KMS-11 (cell line): ENCODE measurements around the gene AKAP13.
"Not testable (repeated sequence)": the region's sequence is repeated elsewhere in the genome, so short reads cannot be mapped to it uniquely, and the experiment has no call there.

Experiments
- H2AFZ ChIP-seq: fragments of 200-600 bp; sonication (generic); 2 replicates; pipeline ENCODE4 v1.6.1; 2016; ENCODE audit warnings: antibody characterized with exemption, mixed run types, low read depth
- H3K27ac ChIP-seq: fragments of 200-600 bp; sonication (generic); 2 replicates; pipeline ENCODE4 v1.6.1; 2016; ENCODE audit warnings: mild to moderate bottlenecking, mixed run types
- H3K27me3 ChIP-seq: fragments of 200-600 bp; sonication (generic); 2 replicates; pipeline ENCODE4 v1.6.1; 2017; ENCODE audit warnings: mild to moderate bottlenecking, low read depth, mixed run types, moderate library complexity; ENCODE audit not compliant: insufficient read depth
- H3K36me3 ChIP-seq: fragments of 200-600 bp; sonication (generic); 2 replicates; pipeline ENCODE4 v1.6.1; 2017; ENCODE audit warnings: mild to moderate bottlenecking, mixed run types; ENCODE audit not compliant: insufficient read depth
- H3K4me1 ChIP-seq: fragments of 200-600 bp; sonication (generic); 2 replicates; pipeline ENCODE4 v1.6.1; 2016; ENCODE audit warnings: mild to moderate bottlenecking, low read depth, mixed run types; ENCODE audit not compliant: poor library complexity, severe bottlenecking
- H3K4me2 ChIP-seq: fragments of 200-600 bp; sonication (generic); 2 replicates; pipeline ENCODE4 v1.7.0; 2016; ENCODE audit warnings: mild to moderate bottlenecking, mixed run types
- H3K4me3 ChIP-seq: fragments of 200-600 bp; sonication (generic); IDR thresholded peaks from 2 replicates; pipeline ENCODE4 v1.6.1; 2017; ENCODE audit warnings: low read depth, low read length, mixed read lengths; ENCODE audit not compliant: insufficient read depth
- H3K79me2 ChIP-seq: fragments of 200-600 bp; sonication (generic); 2 replicates; pipeline ENCODE4 v1.6.1; 2016; ENCODE audit warnings: low read depth, mixed run types; ENCODE audit not compliant: insufficient read depth
- H3K9ac ChIP-seq: fragments of 200-600 bp; sonication (generic); 2 replicates; pipeline ENCODE4 v1.6.1; 2016; ENCODE audit warnings: mild to moderate bottlenecking, mixed run types
- H4K20me1 ChIP-seq: fragments of 200-600 bp; sonication (generic); 2 replicates; pipeline ENCODE4 v1.6.1; 2016; ENCODE audit warnings: mild to moderate bottlenecking, mixed run types; ENCODE audit not compliant: insufficient read depth
- TF ChIP-seq, protein P1 (sequence below): fragments of 200-600 bp; sonication (generic); conservative IDR thresholded peaks from 2 replicates; pipeline ENCODE4 v1.6.1; 2017; ENCODE audit warnings: low read depth, mild to moderate bottlenecking, antibody characterized with exemption, low read length, moderate library complexity, mixed read lengths

Gene AKAP13

DNA sequence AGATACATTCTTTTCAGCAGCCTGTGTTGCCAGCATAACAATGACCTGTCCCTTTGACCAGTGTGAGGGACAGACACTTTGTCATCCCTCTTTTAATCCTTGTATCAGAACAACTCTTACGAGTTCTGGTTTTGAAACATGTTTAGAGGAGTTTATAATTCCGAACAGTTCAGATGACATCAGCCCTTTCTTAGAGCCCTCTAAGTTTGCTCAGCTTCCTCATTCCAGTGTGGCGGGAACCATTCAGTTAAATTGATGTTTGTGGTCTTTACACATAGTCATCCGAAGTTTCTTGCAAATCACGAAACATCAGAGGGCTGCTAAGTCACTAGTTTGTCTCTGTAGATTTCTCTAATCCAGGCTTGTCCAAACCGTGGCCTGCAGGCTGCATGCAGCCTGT is 102.5 kb downstream of the AKAP13 start:
- Histone ChIP-seq H3K27me3 (no peaks in the 10 kb centered on the region), H3K4me2 (no peak overlapping the region), H4K20me1 (no peaks in the 10 kb centered on the region), H3K79me2 (no peaks in the 10 kb centered on the region), H3K27ac (no peak overlapping the region), H3K4me3 (no peak overlapping the region), H2AFZ (no peak overlapping the region), H3K36me3 (no peaks in the 10 kb centered on the region), H3K4me1 (peaks cover 3% of the 10 kb centered on the region), H3K9ac (no peak overlapping the region)
- TF ChIP-seq, protein P1, sequence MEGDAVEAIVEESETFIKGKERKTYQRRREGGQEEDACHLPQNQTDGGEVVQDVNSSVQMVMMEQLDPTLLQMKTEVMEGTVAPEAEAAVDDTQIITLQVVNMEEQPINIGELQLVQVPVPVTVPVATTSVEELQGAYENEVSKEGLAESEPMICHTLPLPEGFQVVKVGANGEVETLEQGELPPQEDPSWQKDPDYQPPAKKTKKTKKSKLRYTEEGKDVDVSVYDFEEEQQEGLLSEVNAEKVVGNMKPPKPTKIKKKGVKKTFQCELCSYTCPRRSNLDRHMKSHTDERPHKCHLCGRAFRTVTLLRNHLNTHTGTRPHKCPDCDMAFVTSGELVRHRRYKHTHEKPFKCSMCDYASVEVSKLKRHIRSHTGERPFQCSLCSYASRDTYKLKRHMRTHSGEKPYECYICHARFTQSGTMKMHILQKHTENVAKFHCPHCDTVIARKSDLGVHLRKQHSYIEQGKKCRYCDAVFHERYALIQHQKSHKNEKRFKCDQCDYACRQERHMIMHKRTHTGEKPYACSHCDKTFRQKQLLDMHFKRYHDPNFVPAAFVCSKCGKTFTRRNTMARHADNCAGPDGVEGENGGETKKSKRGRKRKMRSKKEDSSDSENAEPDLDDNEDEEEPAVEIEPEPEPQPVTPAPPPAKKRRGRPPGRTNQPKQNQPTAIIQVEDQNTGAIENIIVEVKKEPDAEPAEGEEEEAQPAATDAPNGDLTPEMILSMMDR: no peak

DNA sequence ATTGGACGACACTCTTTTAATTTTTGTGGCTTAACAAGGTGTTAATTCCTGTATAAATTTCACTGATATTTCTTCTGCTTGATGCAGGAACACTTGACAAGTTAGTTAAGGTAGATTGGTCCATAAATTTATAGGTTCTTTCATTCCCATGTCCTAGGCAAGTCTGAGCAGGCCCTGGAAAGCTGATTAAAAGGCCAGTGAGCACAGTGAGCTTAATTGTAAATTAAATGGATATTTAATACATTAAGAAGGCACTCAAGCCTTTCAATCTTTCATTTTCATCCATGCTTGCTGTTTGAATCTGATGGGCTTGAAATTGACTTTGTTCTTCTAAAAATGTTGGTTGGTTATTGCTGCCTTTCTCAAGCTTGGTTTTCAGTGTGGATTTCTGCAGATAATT is 103.6 kb downstream of the AKAP13 start:
- not testable (repeated sequence) for H3K27ac ChIP-seq, H3K4me2 ChIP-seq

DNA sequence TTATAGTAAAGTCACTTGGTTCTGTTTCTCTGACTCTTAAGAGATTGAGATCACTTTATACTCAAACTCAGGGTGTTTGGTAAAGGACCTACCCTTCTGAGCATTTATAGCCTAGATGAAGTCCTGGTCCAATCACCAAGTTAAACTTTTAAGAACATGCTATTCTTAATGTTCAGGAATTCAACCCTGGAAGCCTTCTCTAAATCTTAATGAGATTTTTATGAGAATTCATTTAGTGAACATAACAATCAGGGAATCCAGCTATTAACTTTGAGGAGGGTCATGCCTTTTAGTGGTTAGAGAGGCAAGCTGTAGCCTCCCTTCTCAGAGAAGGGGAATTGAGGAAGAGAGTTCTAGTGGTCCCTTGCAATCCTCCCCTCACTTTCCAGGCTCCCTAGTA is 104.5 kb downstream of the AKAP13 start:
- not testable (repeated sequence) for H3K4me1 ChIP-seq, H3K27me3 ChIP-seq, H3K4me3 ChIP-seq, H3K36me3 ChIP-seq, H3K9ac ChIP-seq, H3K27ac ChIP-seq, H4K20me1 ChIP-seq, H3K4me2 ChIP-seq, H2AFZ ChIP-seq, H3K79me2 ChIP-seq

More for the DNA sequence above, 103.6 kb downstream of the AKAP13 start:
- H3K27me3 ChIP-seq, H3K4me3 ChIP-seq, H3K36me3 ChIP-seq, H3K9ac ChIP-seq, H4K20me1 ChIP-seq, H3K4me1 ChIP-seq, H3K79me2 ChIP-seq, H2AFZ ChIP-seq: not testable (repeated sequence)

DNA sequence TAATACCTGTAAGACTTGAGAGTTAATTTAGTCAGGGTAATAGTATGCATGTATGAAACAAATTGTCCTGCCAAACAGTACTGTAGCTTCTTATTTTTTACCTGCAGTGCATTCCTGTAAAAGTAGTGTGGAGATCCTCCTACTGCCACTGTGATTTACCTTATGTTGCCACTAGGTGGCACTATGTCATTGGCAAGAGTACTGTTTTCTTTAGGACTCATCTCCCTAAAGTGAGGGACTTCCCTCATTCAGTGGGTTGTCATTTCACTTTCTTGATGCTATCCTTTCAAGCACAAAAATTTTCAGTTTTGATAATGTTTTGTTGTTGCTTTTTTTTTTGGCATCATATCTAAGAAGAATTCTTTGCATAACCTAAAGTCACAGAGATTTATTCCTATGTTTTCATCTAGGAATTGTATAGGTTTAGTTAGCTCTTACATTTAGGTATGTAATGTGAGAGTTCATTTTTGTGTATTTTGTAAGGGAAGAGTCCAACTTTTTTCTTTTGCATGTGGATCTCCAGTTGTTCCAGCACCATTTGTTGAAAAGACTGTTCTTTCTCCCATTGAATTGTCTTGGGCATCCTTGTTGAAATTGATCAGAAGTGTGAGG is 105.7 kb downstream of the AKAP13 start:
- no peak overlapping the region for H3K4me2 ChIP-seq
- H3K4me3 ChIP-seq: no peak overlapping the region
- peaks cover 3% of the 10 kb centered on the region for H3K4me1 ChIP-seq
- no peak overlapping the region for H2AFZ ChIP-seq
- no peaks in the 10 kb centered on the region for H4K20me1 ChIP-seq
- no peaks in the 10 kb centered on the region for H3K79me2 ChIP-seq
- no peaks in the 10 kb centered on the region for H3K27me3 ChIP-seq
- no peaks in the 10 kb centered on the region for H3K36me3 ChIP-seq
- TF ChIP-seq, protein P1: peak; percentile 83
- no peak overlapping the region for H3K9ac ChIP-seq
- H3K27ac ChIP-seq: no peak overlapping the region

DNA sequence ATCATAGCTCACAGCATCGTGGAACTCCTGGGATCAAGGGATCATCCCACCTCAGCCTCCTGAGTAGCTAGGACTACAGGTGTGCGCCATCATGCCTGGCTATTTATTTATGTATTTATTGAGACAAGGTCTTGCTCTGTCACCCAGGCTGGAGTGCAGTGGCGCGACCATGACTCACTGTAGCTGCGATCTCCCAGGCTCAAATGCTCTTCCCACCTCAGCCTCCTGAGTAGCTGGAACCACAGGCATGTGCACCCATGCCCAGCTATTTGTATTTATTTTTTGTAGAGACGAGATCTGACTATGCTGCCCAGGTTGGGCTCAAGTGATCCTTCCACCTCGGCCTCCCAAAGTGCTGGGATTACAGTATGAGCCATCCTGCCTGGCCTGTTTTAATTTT is 107.4 kb downstream of the AKAP13 start:
- not testable (repeated sequence) for H3K27ac ChIP-seq, H3K79me2 ChIP-seq, H4K20me1 ChIP-seq, H3K4me3 ChIP-seq, H3K4me1 ChIP-seq, H3K27me3 ChIP-seq, H3K4me2 ChIP-seq, H3K9ac ChIP-seq, H3K36me3 ChIP-seq, H2AFZ ChIP-seq

DNA sequence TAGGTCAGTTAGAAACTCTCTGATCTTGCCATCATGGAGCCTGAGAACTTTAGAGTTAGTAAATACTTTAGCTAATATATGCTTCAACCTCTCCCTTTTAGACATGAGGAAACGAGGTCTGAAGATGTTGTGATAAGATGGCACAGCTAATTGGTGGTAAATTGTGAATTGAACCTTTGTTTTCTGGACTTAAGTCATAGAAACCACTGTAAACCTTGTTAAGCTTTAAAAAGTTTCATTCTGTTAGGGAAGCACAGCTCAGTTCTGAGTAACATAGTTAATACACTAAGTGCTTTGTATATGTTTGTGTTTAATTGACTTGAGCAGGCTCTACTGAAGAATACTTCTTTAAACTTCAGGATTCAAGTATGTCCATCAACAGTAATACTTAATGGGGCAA is 108.6 kb downstream of the AKAP13 start:
- H3K27me3 ChIP-seq: no peaks in the 10 kb centered on the region
- TF ChIP-seq, protein P1: no peak
- H3K9ac ChIP-seq: no peak overlapping the region
- H3K4me2 ChIP-seq: no peak overlapping the region
- no peaks in the 10 kb centered on the region for H3K36me3 ChIP-seq
- no peaks in the 10 kb centered on the region for H3K79me2 ChIP-seq
- H2AFZ ChIP-seq: no peak overlapping the region
- no peaks in the 10 kb centered on the region for H3K4me1 ChIP-seq
- no peak overlapping the region for H3K27ac ChIP-seq
- no peak overlapping the region for H3K4me3 ChIP-seq
- H4K20me1 ChIP-seq: no peaks in the 10 kb centered on the region
